Ovary (tissue), 9 donors: Measurements from ENCODE around the gene HSDL2. TPM values are rescaled to one million over a fixed set of nuclear protein-coding genes. Genes with fewer than 3 reads are reported as not detected.
"Not testable (repeated sequence)": the region's sequence is repeated elsewhere in the genome, so short reads cannot be mapped to it uniquely, and the experiment has no call there.

ENCODE experiments used
- DNase-seq, 5 donors: peaks; one replicate each; pipeline ENCODE4 v3.0.0-alpha.2; 2019 to 2020
- H3K27ac ChIP-seq, 2 donors: fragments of 200-600 bp; one replicate each; pipeline versions ENCODE4 v1.5.1 to v1.8.0; 2019 to 2022
- H3K27me3 ChIP-seq: fragments of 200-600 bp; one replicate; pipeline ENCODE4 v1.8.0; 2022
- H3K36me3 ChIP-seq: fragments of 200-600 bp; sonication (generic); one replicate; pipeline ENCODE4 v1.5.1; 2019
- H3K4me1 ChIP-seq: one replicate; pipeline ENCODE4 v1.8.1; 2013; ENCODE audit warnings: mild to moderate bottlenecking, moderate library complexity; ENCODE audit not compliant: insufficient read depth
- H3K4me3 ChIP-seq: fragments of 200-600 bp; sonication (generic); one replicate; pipeline ENCODE4 v1.5.1; 2017
- H3K9me3 ChIP-seq, 2 donors: fragments of 200-600 bp in 1 of 2; sonication (generic) in 1 of 2; one replicate each; pipeline versions ENCODE4 v1.5.1 to v1.8.1; 2013 to 2019; ENCODE audit warnings: mild to moderate bottlenecking in 1 of 2, moderate library complexity in 1 of 2
- CTCF ChIP-seq, 3 donors: fragments of 450-650 bp in 2 of 3; fragments of 200-600 bp in 1 of 3; IDR thresholded peaks; one replicate each; pipeline versions ENCODE4 v1.5.1 to v1.8.0; 2016 to 2022; ENCODE audit warnings: antibody characterized with exemption in 3 of 3, mild to moderate bottlenecking in 1 of 3
- EP300 ChIP-seq: sonication (generic); formaldehyde crosslinking; IDR thresholded peaks from one replicate; pipeline ENCODE4 v1.6.1; 2017; ENCODE audit warnings: antibody characterized with exemption
- POLR2A ChIP-seq: fragments of 450-650 bp; IDR thresholded peaks from one replicate; pipeline ENCODE4 v1.6.1; 2017; ENCODE audit warnings: antibody characterized with exemption, mild to moderate bottlenecking, moderate library complexity
- WGBS, 3 donors: extraction: QIAGEN DNeasy Blood & Tissue Kit in 1 of 3; methylation state at CpG; one replicate each; pipeline versions ENCODE4 v1.1.5 to v1.1.7; 2013 to 2017; 5-methylcytosine and 5-hydroxymethylcytosine counted together
- intact Hi-C, 4 donors: fragments of 100-400 bp; cut with DNase I; formaldehyde crosslinking; loops; one replicate each; pipeline versions ENCODE4 v1.11.0 to v1.15.1; 2022 to 2023
- polyA plus RNA-seq, 2 donors: library from polyadenylated mRNA; stranded (reverse); fragments of 200-250 nt in 1 of 2; fragments of 350-450 nt in 1 of 2; fragmentation: Illumina TruSeq in 1 of 2; extraction: RNeasy Lipid Tissue Mini Kit (QIAGEN cat#74804) in 1 of 2; gene quantifications; one replicate each; pipeline ENCODE4 v1.2.3, GENCODE V29; 2013 to 2014
- total RNA-seq, 7 donors: library from RNA; depleted of rRNA in 2 of 7; stranded (reverse); fragments of >200 nt in 2 of 7; fragmentation: NEBNext Ultra II Directional in 3 of 7; extraction: Animal tissue kit (Norgen Biotek cat#: 25700) in 3 of 7; gene quantifications; one replicate each; pipeline versions ENCODE4 v1.1.0 to v1.2.4, GENCODE V29; 2016 to 2023
- donor health status: DM: no; HTN: no; CAD: no; lungs with moderate emphysema.
- donor health status: DM: no; HTN: no; CAD: no.
- donor health status: Bipolar disorder and iron deficiency.
- donor health status: DM: yes; HTN: yes; CAD: no.
- donor health status: DM: no; HTN: no; CAD: no.
- donor health status: DM: yes; HTN: yes; CAD: no.

The HSDL2 gene
- total and polyA plus RNA-seq, 9 donors: 44.8 to 79.9 (median 66.1) TPM

- no peaks in the 10 kb centered on the region for H3K9me3 ChIP-seq
- H3K36me3 ChIP-seq: no peaks in the 10 kb centered on the region
- DNase-seq: no peak
- TF ChIP-seq CTCF (IDR thresholded peaks at IDR 0.05): no peak
- TF ChIP-seq POLR2A: no peak
- no peak for TF ChIP-seq EP300
- intact Hi-C loops: no loop called here
- WGBS, 3 donors: 75 to 80% (median 76%) methylated on average over 4 of the region's 4 CpGs
- H3K27me3 ChIP-seq: no peaks in the 10 kb centered on the region
- H3K4me3 ChIP-seq: no peak overlapping the region
- peaks cover 16% of the 10 kb centered on the region for H3K4me1 ChIP-seq
- no peak overlapping the region for H3K27ac ChIP-seq
These were observed 125.7 kb downstream of the HSDL2 start for GRCh38 chr9:112505607-112506006.

GRCh38 chr9:112506571-112506970 is 126.7 kb downstream of the HSDL2 start:
- 20 to 38% (median 26%) methylated on average over 2 of the region's 2 CpGs for WGBS, 3 donors
- no peak for DNase-seq
- Histone ChIP-seq H3K27me3 (no peaks in the 10 kb centered on the region), H3K36me3 (no peaks in the 10 kb centered on the region), H3K27ac (no peak overlapping the region), H3K4me3 (no peak overlapping the region), H3K9me3 (no peaks in the 10 kb centered on the region), H3K4me1 (peaks cover 19% of the 10 kb centered on the region)
- TF ChIP-seq EP300 (no peak), CTCF (IDR thresholded peaks at IDR 0.05) (no peak), POLR2A (no peak)
- intact Hi-C loops: no loop called here

GRCh38 chr9:112507001-112507680 is 127.2 kb downstream of the HSDL2 start:
- Histone ChIP-seq H3K4me3 (no peak overlapping the region), H3K9me3 (no peaks in the 10 kb centered on the region), H3K4me1 (peaks cover 19% of the 10 kb centered on the region), H3K27ac (peak overlapping the region in 1 of 2 donors; percentile 31), H3K36me3 (no peaks in the 10 kb centered on the region), H3K27me3 (no peaks in the 10 kb centered on the region)
- TF ChIP-seq POLR2A: no peak
- WGBS, 3 donors: 88 to 96% (median 90%) methylated on average over 2 of the region's 2 CpGs
- no peak for DNase-seq
- intact Hi-C loops: loop anchor here in 1 of 4 donors (1.0 kb wide), 1 partner anchor 8 kb away; no protein-coding TSS in a partner anchor

- Histone ChIP-seq H3K27me3 (no peaks in the 10 kb centered on the region), H3K36me3 (no peaks in the 10 kb centered on the region), H3K4me3 (no peak overlapping the region), H3K27ac (no peak overlapping the region), H3K4me1 (peaks cover 16% of the 10 kb centered on the region), H3K9me3 (no peaks in the 10 kb centered on the region)
- no peak for DNase-seq
- intact Hi-C loops: no loop called here
- WGBS, 3 donors: 34 to 48% (median 38%) methylated on average over 2 of the region's 2 CpGs
- TF ChIP-seq POLR2A: no peak
- no peak for TF ChIP-seq CTCF (IDR thresholded peaks at IDR 0.05)
- no peak for TF ChIP-seq EP300
These were observed 128.5 kb downstream of the HSDL2 start for GRCh38 chr9:112508377-112508776.

GRCh38 chr9:112512377-112512776 is 132.5 kb downstream of the HSDL2 start:
- 83 to 88% (median 84%) methylated on average over 4 of the region's 4 CpGs for WGBS, 3 donors
- intact Hi-C loops, H3K27me3 ChIP-seq, H3K36me3 ChIP-seq, H3K9me3 ChIP-seq, H3K27ac ChIP-seq, DNase-seq, H3K4me3 ChIP-seq: not testable (repeated sequence)
- peaks cover 14% of the 10 kb centered on the region for H3K4me1 ChIP-seq
